Ovary (tissue), 9 donors: Measurements from ENCODE around the gene RRP8. TPM values are rescaled to one million over a fixed set of nuclear protein-coding genes. Genes with fewer than 3 reads are reported as not detected.

Experiments
- DNase-seq, 5 donors: peaks; one replicate each; pipeline ENCODE4 v3.0.0-alpha.2; 2019 to 2020
- H3K27ac ChIP-seq, 2 donors: fragments of 200-600 bp; one replicate each; pipeline versions ENCODE4 v1.5.1 to v1.8.0; 2019 to 2022
- H3K27me3 ChIP-seq: fragments of 200-600 bp; one replicate; pipeline ENCODE4 v1.8.0; 2022
- H3K36me3 ChIP-seq: fragments of 200-600 bp; sonication (generic); one replicate; pipeline ENCODE4 v1.5.1; 2019
- H3K4me1 ChIP-seq: one replicate; pipeline ENCODE4 v1.8.1; 2013; ENCODE audit warnings: mild to moderate bottlenecking, moderate library complexity; ENCODE audit not compliant: insufficient read depth
- H3K4me3 ChIP-seq: fragments of 200-600 bp; sonication (generic); one replicate; pipeline ENCODE4 v1.5.1; 2017
- H3K9me3 ChIP-seq, 2 donors: fragments of 200-600 bp in 1 of 2; sonication (generic) in 1 of 2; one replicate each; pipeline versions ENCODE4 v1.5.1 to v1.8.1; 2013 to 2019; ENCODE audit warnings: mild to moderate bottlenecking in 1 of 2, moderate library complexity in 1 of 2
- EP300 ChIP-seq: sonication (generic); formaldehyde crosslinking; IDR thresholded peaks from one replicate; pipeline ENCODE4 v1.6.1; 2017; ENCODE audit warnings: antibody characterized with exemption
- POLR2A ChIP-seq: fragments of 450-650 bp; IDR thresholded peaks from one replicate; pipeline ENCODE4 v1.6.1; 2017; ENCODE audit warnings: antibody characterized with exemption, mild to moderate bottlenecking, moderate library complexity
- WGBS, 3 donors: extraction: QIAGEN DNeasy Blood & Tissue Kit in 1 of 3; methylation state at CpG; one replicate each; pipeline versions ENCODE4 v1.1.5 to v1.1.7; 2013 to 2017; 5-methylcytosine and 5-hydroxymethylcytosine counted together
- intact Hi-C, 4 donors: fragments of 100-400 bp; cut with DNase I; formaldehyde crosslinking; loops; one replicate each; pipeline versions ENCODE4 v1.11.0 to v1.15.1; 2022 to 2023
- polyA plus RNA-seq, 2 donors: library from polyadenylated mRNA; stranded (reverse); fragments of 200-250 nt in 1 of 2; fragments of 350-450 nt in 1 of 2; fragmentation: Illumina TruSeq in 1 of 2; extraction: RNeasy Lipid Tissue Mini Kit (QIAGEN cat#74804) in 1 of 2; gene quantifications; one replicate each; pipeline ENCODE4 v1.2.3, GENCODE V29; 2013 to 2014
- total RNA-seq, 7 donors: library from RNA; depleted of rRNA in 2 of 7; stranded (reverse); fragments of >200 nt in 2 of 7; fragmentation: NEBNext Ultra II Directional in 3 of 7; extraction: Animal tissue kit (Norgen Biotek cat#: 25700) in 3 of 7; gene quantifications; one replicate each; pipeline versions ENCODE4 v1.1.0 to v1.2.4, GENCODE V29; 2016 to 2023
- TF ChIP-seq, protein P1 (sequence below), 3 donors: fragments of 450-650 bp in 2 of 3; fragments of 200-600 bp in 1 of 3; IDR thresholded peaks; one replicate each; pipeline versions ENCODE4 v1.5.1 to v1.8.0; 2016 to 2022; ENCODE audit warnings: antibody characterized with exemption in 3 of 3, mild to moderate bottlenecking in 1 of 3
- donor health status: DM: no; HTN: no; CAD: no; lungs with moderate emphysema.
- donor health status: DM: no; HTN: no; CAD: no.
- donor health status: Bipolar disorder and iron deficiency.
- donor health status: DM: yes; HTN: yes; CAD: no.
- donor health status: DM: no; HTN: no; CAD: no.
- donor health status: DM: yes; HTN: yes; CAD: no.

RRP8 gene
- total and polyA plus RNA-seq, 9 donors: 8.2 to 32.7 (median 17.1) TPM

- WGBS, 3 donors: 79 to 93% (median 89%) methylated on average over 1 of the region's 1 CpG
- H3K27ac ChIP-seq: no peak overlapping the region
- no peaks in the 10 kb centered on the region for H3K36me3 ChIP-seq
- peaks cover 4% of the 10 kb centered on the region for H3K4me1 ChIP-seq
- DNase-seq: no peak
- intact Hi-C loops: no loop called here
- H3K27me3 ChIP-seq: no peaks in the 10 kb centered on the region
- H3K9me3 ChIP-seq: no peaks in the 10 kb centered on the region
- TF ChIP-seq, protein P1, sequence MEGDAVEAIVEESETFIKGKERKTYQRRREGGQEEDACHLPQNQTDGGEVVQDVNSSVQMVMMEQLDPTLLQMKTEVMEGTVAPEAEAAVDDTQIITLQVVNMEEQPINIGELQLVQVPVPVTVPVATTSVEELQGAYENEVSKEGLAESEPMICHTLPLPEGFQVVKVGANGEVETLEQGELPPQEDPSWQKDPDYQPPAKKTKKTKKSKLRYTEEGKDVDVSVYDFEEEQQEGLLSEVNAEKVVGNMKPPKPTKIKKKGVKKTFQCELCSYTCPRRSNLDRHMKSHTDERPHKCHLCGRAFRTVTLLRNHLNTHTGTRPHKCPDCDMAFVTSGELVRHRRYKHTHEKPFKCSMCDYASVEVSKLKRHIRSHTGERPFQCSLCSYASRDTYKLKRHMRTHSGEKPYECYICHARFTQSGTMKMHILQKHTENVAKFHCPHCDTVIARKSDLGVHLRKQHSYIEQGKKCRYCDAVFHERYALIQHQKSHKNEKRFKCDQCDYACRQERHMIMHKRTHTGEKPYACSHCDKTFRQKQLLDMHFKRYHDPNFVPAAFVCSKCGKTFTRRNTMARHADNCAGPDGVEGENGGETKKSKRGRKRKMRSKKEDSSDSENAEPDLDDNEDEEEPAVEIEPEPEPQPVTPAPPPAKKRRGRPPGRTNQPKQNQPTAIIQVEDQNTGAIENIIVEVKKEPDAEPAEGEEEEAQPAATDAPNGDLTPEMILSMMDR (IDR thresholded peaks at IDR 0.05): no peak
- TF ChIP-seq EP300 (no peak), POLR2A (no peak)
- H3K4me3 ChIP-seq: no peak overlapping the region
These were observed 17.2 kb upstream of the RRP8 start for GRCh38 chr11:6620636-6621035.

GRCh38 chr11:6619004-6619745, 15.8 kb upstream of the RRP8 start, which contains the start of gene TPP1:
TSS of gene TPP1 (minus strand) at chr11:6619422. CDS start at chr11:6619400, 22 bp downstream.
- H3K27ac ChIP-seq: peak within 1 kb of the TSS; percentile 54 to 55
- DNase-seq: peak; percentile 89 to 95 (median 90)
- no peaks in the 10 kb centered on the region for H3K36me3 ChIP-seq
- peak within 1 kb of the TSS; percentile 68 for H3K4me3 ChIP-seq
- 0 to 1% (median 0%) methylated on average over 16 of the region's 16 CpGs for WGBS, 3 donors
- intact Hi-C loops: loop anchor here in 1 of 4 donors (5.0 kb wide), 1 partner anchor 137 kb away; the partner anchor contains the start of genes ARFIP2 and TIMM10B
- TF ChIP-seq POLR2A (peak; percentile 47), EP300 (no peak)
- H3K9me3 ChIP-seq: no peaks in the 10 kb centered on the region
- H3K4me1 ChIP-seq: peaks cover 4% of the 10 kb centered on the region
- H3K27me3 ChIP-seq: no peaks in the 10 kb centered on the region

- WGBS, 3 donors: 2 to 4% (median 3%) methylated on average over 15 of the region's 15 CpGs
- Histone ChIP-seq H3K4me3 (peak overlapping the region; percentile 68), H3K36me3 (no peaks in the 10 kb centered on the region), H3K9me3 (no peaks in the 10 kb centered on the region), H3K27ac (peak overlapping the region; percentile 54 to 55), H3K4me1 (peaks cover 4% of the 10 kb centered on the region), H3K27me3 (no peaks in the 10 kb centered on the region)
- intact Hi-C loops: loop anchor here in 1 of 4 donors (5.0 kb wide), 1 partner anchor 136 kb away; the partner anchor contains the start of genes ARFIP2 and TIMM10B
- TF ChIP-seq, protein P1 (IDR thresholded peaks at IDR 0.05): no peak
- peak; percentile 68 to 82 (median 74) for DNase-seq
These were observed 14.9 kb upstream of the RRP8 start for GRCh38 chr11:6618117-6619003.

GRCh38 chr11:6617315-6617781, 13.9 kb upstream of the RRP8 start:
- Histone ChIP-seq H3K27ac (no peak overlapping the region), H3K36me3 (no peaks in the 10 kb centered on the region), H3K27me3 (no peaks in the 10 kb centered on the region), H3K9me3 (no peaks in the 10 kb centered on the region), H3K4me3 (no peak overlapping the region), H3K4me1 (peaks cover 6% of the 10 kb centered on the region)
- intact Hi-C loops: loop anchor here in 1 of 4 donors (5.0 kb wide), 1 partner anchor 135 kb away; the partner anchor contains the start of genes ARFIP2 and TIMM10B
- DNase-seq: no peak
- WGBS, 3 donors: 74 to 82% (median 76%) methylated on average over 5 of the region's 5 CpGs
- no peak for TF ChIP-seq EP300
- TF ChIP-seq, protein P1 (IDR thresholded peaks at IDR 0.05): no peak
- no peak for TF ChIP-seq POLR2A
